ENCODE measurements around the gene S100A1. TPM values are rescaled to one million over a fixed set of nuclear protein-coding genes. Genes with fewer than 3 reads are reported as not detected.
A peak's percentile ranks its signal among the peaks of the same experiment; 100 is the strongest.

Gene S100A1
- total RNA-seq, 1 donor from 2014 or later = not detected

DNA sequence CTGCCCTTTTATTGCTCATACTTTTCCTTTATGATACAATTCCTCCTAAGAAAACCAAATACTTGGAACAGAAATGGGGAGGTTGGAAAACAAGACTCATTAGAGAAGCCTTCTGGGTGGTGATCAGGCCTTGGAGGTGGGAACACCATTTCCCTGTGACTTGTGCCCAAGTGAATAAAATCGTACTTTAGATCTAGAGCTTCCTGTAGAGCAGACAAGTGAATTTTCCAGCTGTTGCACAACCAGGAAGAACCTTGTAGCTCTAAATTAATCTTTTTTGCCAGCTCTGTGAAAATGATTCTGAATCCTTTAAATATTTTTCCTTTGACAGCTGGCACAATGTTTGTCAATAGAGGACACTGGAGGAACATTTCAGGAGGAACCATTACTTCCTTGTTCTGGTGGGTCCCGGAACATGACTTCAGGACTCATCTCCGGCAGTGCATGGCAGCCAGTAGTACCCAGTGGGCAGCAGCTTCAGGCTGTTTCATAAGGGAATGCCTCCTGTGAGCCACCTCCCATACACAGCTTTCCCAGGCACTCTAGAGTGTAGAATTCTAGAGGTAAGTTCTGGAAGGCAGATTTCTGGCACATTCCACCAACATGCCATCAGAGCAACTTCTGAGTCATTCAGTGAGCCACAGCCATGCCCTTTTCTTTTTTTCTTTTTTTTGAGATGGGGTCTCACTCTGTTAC is 24.7 kb downstream of the S100A1 start:
- DNase-seq (ENCODE audit: extremely low spot score, unreplicated experiment) = no peak
- H3K36me3 Mint-ChIP-seq (ENCODE audit: unreplicated experiment) = no peaks in the 10 kb centered on the region
- H3K27me3 Mint-ChIP-seq (ENCODE audit: unreplicated experiment) = no peaks in the 10 kb centered on the region
- no peak for TF ChIP-seq CTCF (IDR thresholded peaks at IDR 0.05)
- no peaks in the 10 kb centered on the region for H3K9me3 Mint-ChIP-seq (ENCODE audit: unreplicated experiment)
- peaks cover 4% of the 10 kb centered on the region for H3K4me1 Mint-ChIP-seq (ENCODE audit: unreplicated experiment)
- H3K27ac Mint-ChIP-seq (ENCODE audit: unreplicated experiment) = no peak overlapping the region
- H3K4me3 Mint-ChIP-seq (ENCODE audit: unreplicated experiment) = no peak overlapping the region

GRCh38 chr1:153655333-153655732 is 27.1 kb downstream of the S100A1 start:
- Mint-ChIP-seq H3K27me3 (ENCODE audit: unreplicated experiment) (no peaks in the 10 kb centered on the region), H3K9me3 (ENCODE audit: unreplicated experiment) (no peaks in the 10 kb centered on the region), H3K4me1 (ENCODE audit: unreplicated experiment) (peaks cover 14% of the 10 kb centered on the region), H3K4me3 (ENCODE audit: unreplicated experiment) (no peak overlapping the region), H3K36me3 (ENCODE audit: unreplicated experiment) (no peaks in the 10 kb centered on the region), H3K27ac (ENCODE audit: unreplicated experiment) (no peak overlapping the region)
- DNase-seq (ENCODE audit: extremely low spot score, unreplicated experiment) = no peak
- TF ChIP-seq CTCF (IDR thresholded peaks at IDR 0.05) = no peak

- DNase-seq (ENCODE audit: extremely low spot score, unreplicated experiment) = peak; percentile 95
- Mint-ChIP-seq H3K4me3 (ENCODE audit: unreplicated experiment) (peak within 1 kb of the TSS; percentile 97), H3K27ac (ENCODE audit: unreplicated experiment) (peak within 1 kb of the TSS; percentile 90), H3K36me3 (ENCODE audit: unreplicated experiment) (peaks cover 18% of the 10 kb centered on the region), H3K9me3 (ENCODE audit: unreplicated experiment) (no peaks in the 10 kb centered on the region), H3K4me1 (ENCODE audit: unreplicated experiment) (peaks cover 14% of the 10 kb centered on the region), H3K27me3 (ENCODE audit: unreplicated experiment) (no peaks in the 10 kb centered on the region)
- TF ChIP-seq CTCF (IDR thresholded peaks at IDR 0.05) = peak; percentile 32
These were observed 30.4 kb downstream of the S100A1 start, which contains the start of gene SNAPIN for GRCh38 chr1:153658400-153659174. SNAPIN (plus strand) TSS chr1:153658703; CDS start chr1:153658744, 41 bp downstream.

GRCh38 chr1:153659175-153659534 is 30.9 kb downstream of the S100A1 start:
- H3K9me3 Mint-ChIP-seq (ENCODE audit: unreplicated experiment) = no peaks in the 10 kb centered on the region
- peak overlapping the region; percentile 97 for H3K4me3 Mint-ChIP-seq (ENCODE audit: unreplicated experiment)
- no peaks in the 10 kb centered on the region for H3K27me3 Mint-ChIP-seq (ENCODE audit: unreplicated experiment)
- H3K27ac Mint-ChIP-seq (ENCODE audit: unreplicated experiment) = peak overlapping the region; percentile 90
- no peak for DNase-seq (ENCODE audit: extremely low spot score, unreplicated experiment)
- no peak for TF ChIP-seq CTCF (IDR thresholded peaks at IDR 0.05)
- H3K36me3 Mint-ChIP-seq (ENCODE audit: unreplicated experiment) = peaks cover 22% of the 10 kb centered on the region
- H3K4me1 Mint-ChIP-seq (ENCODE audit: unreplicated experiment) = peaks cover 14% of the 10 kb centered on the region

- H3K9me3 Mint-ChIP-seq (ENCODE audit: unreplicated experiment) = no peaks in the 10 kb centered on the region
- H3K36me3 Mint-ChIP-seq (ENCODE audit: unreplicated experiment) = peaks cover 25% of the 10 kb centered on the region
- peak overlapping the region; percentile 97 for H3K4me3 Mint-ChIP-seq (ENCODE audit: unreplicated experiment)
- H3K27me3 Mint-ChIP-seq (ENCODE audit: unreplicated experiment) = no peaks in the 10 kb centered on the region
- peaks cover 14% of the 10 kb centered on the region for H3K4me1 Mint-ChIP-seq (ENCODE audit: unreplicated experiment)
- DNase-seq (ENCODE audit: extremely low spot score, unreplicated experiment) = no peak
- TF ChIP-seq CTCF (IDR thresholded peaks at IDR 0.05) = no peak
- H3K27ac Mint-ChIP-seq (ENCODE audit: unreplicated experiment) = peak overlapping the region; percentile 90
These were observed 31.4 kb downstream of the S100A1 start for GRCh38 chr1:153659656-153660055.
